GM21786 (cell line): Measurements from ENCODE around the gene NSUN7.
"Not testable (repeated sequence)": the region's sequence is repeated elsewhere in the genome, so short reads cannot be mapped to it uniquely, and the experiment has no call there.

ENCODE experiments used
- ATAC-seq: cut with Tn5 transposase; IDR thresholded peaks from one replicate; pipeline ENCODE4 v1.9.1; 2021; ENCODE audit not compliant: unreplicated experiment

NSUN7 gene

GRCh38 chr4:40749717-40750460 is at the start of gene NSUN7:
Gene NSUN7 (plus strand): TSS chr4:40749955. CDS start chr4:40750694, 739 bp downstream.
- peak; percentile 47 for ATAC-seq

- no peak for ATAC-seq
Measured at GRCh38 chr4:40702137-40702799, 47.5 kb upstream of the NSUN7 start.

- ATAC-seq = no peak
Measured at GRCh38 chr4:40702800-40703151, 47.0 kb upstream of the NSUN7 start.

- no peak for ATAC-seq
Measured at GRCh38 chr4:40704073-40704472, 45.7 kb upstream of the NSUN7 start.

- no peak for ATAC-seq
Measured at GRCh38 chr4:40710484-40711254, 39.1 kb upstream of the NSUN7 start.

- ATAC-seq = not testable (repeated sequence)
Measured at GRCh38 chr4:40713001-40713400, 36.8 kb upstream of the NSUN7 start.

- no peak for ATAC-seq
Measured at GRCh38 chr4:40713798-40714197, 36.0 kb upstream of the NSUN7 start.

- ATAC-seq = no peak
Measured at GRCh38 chr4:40718586-40718985, 31.2 kb upstream of the NSUN7 start.

GRCh38 chr4:40719008-40719623 is 30.6 kb upstream of the NSUN7 start:
- peak; percentile 67 for ATAC-seq

- ATAC-seq = no peak
Measured at GRCh38 chr4:40720351-40720750, 29.4 kb upstream of the NSUN7 start.

- ATAC-seq = no peak
Measured at GRCh38 chr4:40720916-40721315, 28.8 kb upstream of the NSUN7 start.

GRCh38 chr4:40721730-40722171 is 28.0 kb upstream of the NSUN7 start:
- ATAC-seq = no peak

- peak; percentile 76 for ATAC-seq
Measured at GRCh38 chr4:40722576-40723161, 27.1 kb upstream of the NSUN7 start.

- ATAC-seq = no peak
Measured at GRCh38 chr4:40723728-40724127, 26.0 kb upstream of the NSUN7 start.

- no peak for ATAC-seq
Measured at GRCh38 chr4:40728333-40728732, 21.4 kb upstream of the NSUN7 start.

GRCh38 chr4:40729555-40729954 is 20.2 kb upstream of the NSUN7 start:
- no peak for ATAC-seq

- ATAC-seq = no peak
Measured at GRCh38 chr4:40730091-40730679, 19.6 kb upstream of the NSUN7 start.

GRCh38 chr4:40731361-40731760 is 18.4 kb upstream of the NSUN7 start:
- ATAC-seq = no peak

GRCh38 chr4:40731792-40732245 is 17.9 kb upstream of the NSUN7 start:
- ATAC-seq = peak; percentile 73

GRCh38 chr4:40733752-40734151 is 16.0 kb upstream of the NSUN7 start:
- no peak for ATAC-seq
